CD4-positive, alpha-beta T cell (primary cell): ENCODE data around the gene ARHGEF28. TPM values are rescaled to one million over a fixed set of nuclear protein-coding genes. Genes with fewer than 3 reads are reported as not detected.

Experiments
- ATAC-seq: fragments of 200-7000 bp; cut with Tn5 transposase; one replicate; pipeline ENCODE4 v1.10.0; 2022; ENCODE audit warnings: mild to moderate bottlenecking; ENCODE audit not compliant: poor library complexity
- CTCF ChIA-PET: fragments of 350-600 bp; sonication (Branson Sonifier 250); formaldehyde crosslinking; loops from one replicate; lab custom pipeline; 2021; ENCODE audit warnings: antibody characterized with exemption, inconsistent platforms; lab: Charles Lee
- POLR2A ChIA-PET: fragments of 350-600 bp; sonication (Branson Sonifier 250); formaldehyde crosslinking; loops from one replicate; lab custom pipeline; 2021; ENCODE audit warnings: antibody characterized with exemption, inconsistent platforms; lab: Charles Lee
- DNase-seq, 14 experiments: peaks; one replicate each; pipeline ENCODE4 v3.0.0-alpha.2; 2013 to 2020; ENCODE audit warnings: mixed read lengths in 2 of 14
- H3K27ac ChIP-seq, 2 donors: one replicate each; pipeline versions ENCODE4 v1.5.1 to v1.7.0; 2013; ENCODE audit warnings: low read length in 2 of 2, low read depth in 1 of 2, mild to moderate bottlenecking in 1 of 2
- H3K27me3 ChIP-seq, 2 experiments: 1 replicate in 1 of 2; 2 replicates in 1 of 2; pipeline versions ENCODE4 v1.6.1 to v1.7.0; 2013; ENCODE audit warnings: low read length in 2 of 2, control low read depth in 1 of 2, mild to moderate bottlenecking in 1 of 2, moderate library complexity in 1 of 2; ENCODE audit not compliant: insufficient read depth in 2 of 2, control insufficient read depth in 1 of 2
- H3K36me3 ChIP-seq: one replicate; pipeline ENCODE4 v1.6.1; 2013; ENCODE audit warnings: low read length, control low read depth; ENCODE audit not compliant: insufficient read depth
- H3K4me1 ChIP-seq: one replicate; pipeline ENCODE4 v1.6.1; 2013; ENCODE audit warnings: low read length, control low read depth; ENCODE audit not compliant: insufficient read depth
- H3K4me3 ChIP-seq: one replicate; pipeline ENCODE4 v1.5.1; 2013; ENCODE audit warnings: mild to moderate bottlenecking, low read length, moderate library complexity
- H3K9me3 ChIP-seq, 2 experiments: 1 replicate in 1 of 2; 2 replicates in 1 of 2; pipeline versions ENCODE4 v1.6.1 to v1.7.0; 2013; ENCODE audit warnings: low read length in 2 of 2, mild to moderate bottlenecking in 2 of 2, control low read depth in 1 of 2, moderate library complexity in 1 of 2; ENCODE audit not compliant: control insufficient read depth in 1 of 2, insufficient read depth in 1 of 2
- H3K27ac Mint-ChIP-seq: one replicate; pipeline ENCODE4 v1.8.0; 2020; ENCODE audit warnings: mixed read lengths
- H3K27me3 Mint-ChIP-seq: one replicate; pipeline ENCODE4 v1.8.0; 2021; ENCODE audit warnings: mixed read lengths
- H3K36me3 Mint-ChIP-seq: one replicate; pipeline ENCODE4 v1.8.0; 2021; ENCODE audit warnings: low read depth, mixed read lengths
- H3K4me1 Mint-ChIP-seq: one replicate; pipeline ENCODE4 v1.8.0; 2021; ENCODE audit warnings: low read depth, mixed read lengths
- H3K4me3 Mint-ChIP-seq: one replicate; pipeline ENCODE4 v1.8.0; 2020; ENCODE audit warnings: mild to moderate bottlenecking, mixed read lengths
- H3K9me3 Mint-ChIP-seq: one replicate; pipeline ENCODE4 v1.8.0; 2020; ENCODE audit warnings: mixed read lengths
- CTCF ChIP-seq: fragments of 200-600 bp; IDR thresholded peaks from one replicate; pipeline ENCODE4 v1.8.0; 2022; ENCODE audit warnings: antibody characterized with exemption, mild to moderate bottlenecking
- intact Hi-C, 2 experiments: fragments of 100-400 bp; cut with DNase I in 1 of 2; cut with micrococcal nuclease in 1 of 2; formaldehyde crosslinking; loops; one replicate each; pipeline versions ENCODE4 v1.15.1 to v1.9.0; 2023 to 2025; cut with DNase I, micrococcal nuclease
- total RNA-seq, 174 experiments: library from RNA in 2 of 174; stranded (reverse) in 2 of 174; gene quantifications; one replicate each; pipeline ENCODE4 v1.2.3 and lab custom pipeline; 2021 to 2026

ARHGEF28 gene
- total RNA-seq, 2 experiments from 2014 or later: not detected

- Mint-ChIP-seq H3K9me3 (no peaks in the 10 kb centered on the region), H3K36me3 (no peaks in the 10 kb centered on the region), H3K27ac (no peak overlapping the region), H3K4me1 (no peaks in the 10 kb centered on the region), H3K4me3 (no peak overlapping the region), H3K27me3 (peaks cover 4% of the 10 kb centered on the region)
- intact Hi-C loops: no loop called here
- POLR2A ChIA-PET: no interaction called here
- Histone ChIP-seq H3K9me3 (no peaks in the 10 kb centered on the region), H3K4me1 (no peaks in the 10 kb centered on the region), H3K36me3 (no peaks in the 10 kb centered on the region), H3K27me3 (no peaks in the 10 kb centered on the region), H3K4me3 (no peak overlapping the region), H3K27ac (no peak overlapping the region)
- no peak for DNase-seq
- TF ChIP-seq CTCF: no peak
- no peak for ATAC-seq
- CTCF ChIA-PET: no interaction called here
These were observed 201.1 kb downstream of the ARHGEF28 start for GRCh38 chr5:73827106-73827450.

GRCh38 chr5:73828465-73828864 is 202.5 kb downstream of the ARHGEF28 start:
- no peak overlapping the region for H3K27ac ChIP-seq
- ChIA-PET CTCF (no interaction called here), POLR2A (no interaction called here)

GRCh38 chr5:73830646-73831045 is 204.7 kb downstream of the ARHGEF28 start:
- Mint-ChIP-seq H3K27me3 (peaks cover 8% of the 10 kb centered on the region), H3K4me3 (no peak overlapping the region), H3K27ac (no peak overlapping the region), H3K36me3 (no peaks in the 10 kb centered on the region), H3K4me1 (no peaks in the 10 kb centered on the region), H3K9me3 (no peaks in the 10 kb centered on the region)
- no peak for TF ChIP-seq CTCF
- no peak for ATAC-seq
- H3K27ac ChIP-seq: no peak overlapping the region
- intact Hi-C loops: no loop called here
- H3K4me1 ChIP-seq: no peaks in the 10 kb centered on the region
- ChIA-PET CTCF (no interaction called here), POLR2A (no interaction called here)
- no peaks in the 10 kb centered on the region for H3K36me3 ChIP-seq
- H3K4me3 ChIP-seq: no peak overlapping the region
- H3K27me3 ChIP-seq: no peaks in the 10 kb centered on the region
- H3K9me3 ChIP-seq: no peaks in the 10 kb centered on the region
- DNase-seq: no peak

More at GRCh38 chr5:73828465-73828864, 202.5 kb downstream of the ARHGEF28 start:
- Mint-ChIP-seq H3K4me3 (no peak overlapping the region), H3K27ac (no peak overlapping the region), H3K9me3 (no peaks in the 10 kb centered on the region), H3K4me1 (no peaks in the 10 kb centered on the region), H3K27me3 (peaks cover 4% of the 10 kb centered on the region), H3K36me3 (no peaks in the 10 kb centered on the region)
- H3K4me3 ChIP-seq: no peak overlapping the region
- intact Hi-C loops: no loop called here
- H3K9me3 ChIP-seq: no peaks in the 10 kb centered on the region
- no peaks in the 10 kb centered on the region for H3K27me3 ChIP-seq
- TF ChIP-seq CTCF: no peak
- ATAC-seq (no peak), DNase-seq (no peak)
- no peaks in the 10 kb centered on the region for H3K36me3 ChIP-seq
- no peaks in the 10 kb centered on the region for H3K4me1 ChIP-seq
